Common myeloid progenitor, CD34-positive (primary cell): ENCODE results near the gene WSB2.
"Not testable (repeated sequence)": the region's sequence is repeated elsewhere in the genome, so short reads cannot be mapped to it uniquely, and the experiment has no call there.

Experiments used
- CTCF ChIA-PET: fragments of 350-600 bp; sonication (Branson Sonifier 250); formaldehyde crosslinking; loops from one replicate; lab custom pipeline; 2021; ENCODE audit warnings: antibody characterized with exemption; lab: Charles Lee
- POLR2A ChIA-PET: fragments of 350-600 bp; sonication (Branson Sonifier 250); formaldehyde crosslinking; loops from one replicate; lab custom pipeline; 2021; ENCODE audit warnings: antibody characterized with exemption; lab: Charles Lee
- DNase-seq, 3 donors: peaks; one replicate each; pipeline versions ENCODE4 v3.0.0 to v3.0.0-alpha.2; 2013
- H3K27ac ChIP-seq, 2 experiments: 1 replicate in 1 of 2; 2 replicates in 1 of 2; pipeline ENCODE4 v1.7.0; 2013; ENCODE audit warnings: inconsistent platforms in 2 of 2, low read length in 2 of 2, mild to moderate bottlenecking in 2 of 2, low read depth in 1 of 2, moderate library complexity in 1 of 2; ENCODE audit not compliant: severe bottlenecking in 2 of 2, insufficient read depth in 1 of 2, poor library complexity in 1 of 2
- H3K27me3 ChIP-seq, 5 experiments: replicated peaks in 2 of 5; 1 replicate in 3 of 5; 2 replicates in 2 of 5; pipeline versions ENCODE4 v1.6.1 to v1.7.0; 2013; ENCODE audit warnings: low read length in 4 of 5, mild to moderate bottlenecking in 2 of 5, moderate library complexity in 2 of 5, inconsistent platforms in 1 of 5; ENCODE audit not compliant: insufficient read depth in 5 of 5, control insufficient read depth in 4 of 5
- H3K36me3 ChIP-seq, 4 experiments: 1 replicate in 2 of 4; 2 replicates in 2 of 4; pipeline versions ENCODE4 v1.6.1 to v1.7.0; 2013; ENCODE audit warnings: low read length in 3 of 4, control low read depth in 1 of 4, mild to moderate bottlenecking in 1 of 4; ENCODE audit not compliant: control insufficient read depth in 4 of 4, insufficient read depth in 4 of 4
- H3K4me1 ChIP-seq, 4 experiments: 1 replicate in 3 of 4; 2 replicates in 1 of 4; pipeline versions ENCODE4 v1.6.1 to v1.7.1; 2013; ENCODE audit warnings: low read length in 3 of 4, mild to moderate bottlenecking in 3 of 4, control low read depth in 1 of 4, inconsistent platforms in 1 of 4, moderate library complexity in 1 of 4; ENCODE audit not compliant: control insufficient read depth in 4 of 4, insufficient read depth in 4 of 4; ENCODE audit errors: control extremely low read depth in 1 of 4
- H3K4me3 ChIP-seq, 7 experiments: 1 replicate in 4 of 7; 2 replicates in 3 of 7; pipeline versions ENCODE4 v1.5.1 to v1.7.0; 2013; ENCODE audit warnings: mild to moderate bottlenecking in 7 of 7, low read length in 6 of 7, moderate library complexity in 6 of 7, inconsistent platforms in 2 of 7, low read depth in 2 of 7, control low read depth in 1 of 7; ENCODE audit not compliant: insufficient read depth in 4 of 7, control insufficient read depth in 1 of 7; ENCODE audit errors: extremely low read depth in 1 of 7
- H3K9me3 ChIP-seq, 5 experiments: 1 replicate in 4 of 5; 2 replicates in 1 of 5; pipeline versions ENCODE4 v1.6.1 to v1.7.1; 2013; ENCODE audit warnings: low read length in 4 of 5, mild to moderate bottlenecking in 2 of 5, inconsistent platforms in 1 of 5, low read depth in 1 of 5, moderate library complexity in 1 of 5; ENCODE audit not compliant: control insufficient read depth in 4 of 5, insufficient read depth in 2 of 5; ENCODE audit errors: control extremely low read depth in 1 of 5
- WGBS: methylation state at CpG from one replicate; pipeline ENCODE4 v1.1.5; 2013; ENCODE audit not compliant: insufficient coverage; 5-methylcytosine and 5-hydroxymethylcytosine counted together

Gene WSB2

GRCh38 chr12:118029166-118029565, 31.8 kb downstream of the WSB2 start:
- H3K27ac ChIP-seq = no peak overlapping the region
- no peak for DNase-seq
- WGBS = 100% methylated on average over 3 of the region's 5 CpGs
- no peaks in the 10 kb centered on the region for H3K9me3 ChIP-seq
- CTCF ChIA-PET = no interaction called here
- H3K36me3 ChIP-seq = peaks cover 12 to 89% (median 48%) of the 10 kb centered on the region in 4 experiments
- no peaks in the 10 kb centered on the region for H3K4me1 ChIP-seq
- POLR2A ChIA-PET = no interaction called here
- H3K27me3 ChIP-seq = no peaks in the 10 kb centered on the region
- H3K4me3 ChIP-seq = no peak overlapping the region

GRCh38 chr12:118025168-118025567, 35.8 kb downstream of the WSB2 start:
- 96% methylated on average over 4 of the region's 4 CpGs for WGBS
- DNase-seq = no peak
- Histone ChIP-seq H3K36me3 (peaks cover 12 to 82% (median 43%) of the 10 kb centered on the region in 4 experiments), H3K27me3 (no peaks in the 10 kb centered on the region), H3K4me1 (no peaks in the 10 kb centered on the region), H3K27ac (no peak overlapping the region), H3K9me3 (no peaks in the 10 kb centered on the region), H3K4me3 (no peak overlapping the region)
- POLR2A ChIA-PET = no interaction called here
- CTCF ChIA-PET = no interaction called here

- no peak overlapping the region for H3K4me3 ChIP-seq
- no peaks in the 10 kb centered on the region for H3K9me3 ChIP-seq
- 89% methylated on average over 5 of the region's 9 CpGs for WGBS
- no peaks in the 10 kb centered on the region for H3K4me1 ChIP-seq
- H3K27ac ChIP-seq = no peak overlapping the region
- POLR2A ChIA-PET = no interaction called here
- no peak for DNase-seq
- CTCF ChIA-PET = interaction anchor here (0.5 to 1.0 kb wide), 3 partner anchors 9 to 148 kb away, joined by 3 read pairs; no protein-coding TSS in a partner anchor
- H3K27me3 ChIP-seq = no peaks in the 10 kb centered on the region
- H3K36me3 ChIP-seq = peaks cover 10 to 78% (median 49%) of the 10 kb centered on the region in 4 experiments
These were observed 37.6 kb downstream of the WSB2 start for GRCh38 chr12:118023301-118023860.

- Histone ChIP-seq H3K4me1 (peaks cover 0 to 4% (median 2%) of the 10 kb centered on the region in 4 experiments), H3K36me3 (peaks cover 8 to 73% (median 47%) of the 10 kb centered on the region in 4 experiments), H3K4me3 (no peak overlapping the region), H3K27me3 (no peaks in the 10 kb centered on the region), H3K27ac (no peak overlapping the region), H3K9me3 (no peaks in the 10 kb centered on the region)
- 100% methylated on average over 1 of the region's 3 CpGs for WGBS
- POLR2A ChIA-PET = no interaction called here
- no peak for DNase-seq
- CTCF ChIA-PET = interaction anchor here (0.5 to 1.0 kb wide), 3 partner anchors 10 to 148 kb away, joined by 3 read pairs; no protein-coding TSS in a partner anchor
These were observed 38.3 kb downstream of the WSB2 start for GRCh38 chr12:118022728-118023109.

GRCh38 chr12:118022097-118022727, 38.8 kb downstream of the WSB2 start:
- H3K4me1 ChIP-seq, H3K9me3 ChIP-seq, POLR2A ChIA-PET, DNase-seq, H3K27me3 ChIP-seq, H3K27ac ChIP-seq, H3K4me3 ChIP-seq, CTCF ChIA-PET: not testable (repeated sequence)
- 96% methylated on average over 10 of the region's 13 CpGs for WGBS
- H3K36me3 ChIP-seq = peaks cover 7 to 71% (median 46%) of the 10 kb centered on the region in 4 experiments

GRCh38 chr12:118020036-118020435, 40.9 kb downstream of the WSB2 start:
- Histone ChIP-seq H3K9me3 (no peaks in the 10 kb centered on the region), H3K27ac (no peak overlapping the region), H3K4me1 (peaks cover 9 to 19% (median 16%) of the 10 kb centered on the region in 4 experiments), H3K36me3 (peaks cover 5 to 50% (median 30%) of the 10 kb centered on the region in 4 experiments), H3K4me3 (no peak overlapping the region), H3K27me3 (no peaks in the 10 kb centered on the region)
- ChIA-PET POLR2A (no interaction called here), CTCF (interaction anchor here (0.9 to 1.2 kb wide), 2 partner anchors 36 to 145 kb away, joined by 3 to 4 read pairs; no protein-coding TSS in a partner anchor)
- WGBS = 100% methylated on average over 1 of the region's 1 CpG
- no peak for DNase-seq

GRCh38 chr12:118017926-118018325, 43.1 kb downstream of the WSB2 start:
- H3K4me3 ChIP-seq = peak overlapping the region in 1 of 7 experiments; percentile 91
- H3K9me3 ChIP-seq = no peaks in the 10 kb centered on the region
- no peak overlapping the region for H3K27ac ChIP-seq
- DNase-seq = no peak
- CTCF ChIA-PET = no interaction called here
- peaks cover 4 to 34% (median 23%) of the 10 kb centered on the region in 4 experiments for H3K36me3 ChIP-seq
- peaks cover 9 to 19% (median 16%) of the 10 kb centered on the region in 4 experiments for H3K4me1 ChIP-seq
- POLR2A ChIA-PET = no interaction called here
- peaks cover 0 to 4% (median 0%) of the 10 kb centered on the region in 5 experiments for H3K27me3 ChIP-seq
